Memory B cell (primary cell): ENCODE results near the gene TNIK.

Experiments
- ATAC-seq: fragments of 150-1000 bp; cut with Tn5 transposase; 2 replicates; pipeline ENCODE4 v1.10.0; 2021; ENCODE audit warnings: low read depth, mild to moderate bottlenecking, moderate library complexity
- DNase-seq, 2 donors: peaks; one replicate each; pipeline ENCODE4 v3.0.0; 2022; ENCODE audit warnings: low spot score in 2 of 2
- H3K27ac Mint-ChIP-seq: one replicate; pipeline ENCODE4 v1.8.0; 2022; ENCODE audit warnings: mild to moderate bottlenecking, moderate library complexity, mixed read lengths
- H3K27me3 Mint-ChIP-seq: one replicate; pipeline ENCODE4 v1.8.0; 2022; ENCODE audit warnings: mixed read lengths
- H3K36me3 Mint-ChIP-seq: one replicate; pipeline ENCODE4 v1.8.0; 2022; ENCODE audit warnings: mild to moderate bottlenecking, mixed read lengths
- H3K4me1 Mint-ChIP-seq: one replicate; pipeline ENCODE4 v1.8.0; 2022; ENCODE audit warnings: mixed read lengths
- H3K4me3 Mint-ChIP-seq: one replicate; pipeline ENCODE4 v1.8.0; 2022; ENCODE audit warnings: mild to moderate bottlenecking, moderate library complexity, mixed read lengths
- H3K9me3 Mint-ChIP-seq: one replicate; pipeline ENCODE4 v1.8.0; 2022; ENCODE audit warnings: mixed read lengths

TNIK gene

DNA sequence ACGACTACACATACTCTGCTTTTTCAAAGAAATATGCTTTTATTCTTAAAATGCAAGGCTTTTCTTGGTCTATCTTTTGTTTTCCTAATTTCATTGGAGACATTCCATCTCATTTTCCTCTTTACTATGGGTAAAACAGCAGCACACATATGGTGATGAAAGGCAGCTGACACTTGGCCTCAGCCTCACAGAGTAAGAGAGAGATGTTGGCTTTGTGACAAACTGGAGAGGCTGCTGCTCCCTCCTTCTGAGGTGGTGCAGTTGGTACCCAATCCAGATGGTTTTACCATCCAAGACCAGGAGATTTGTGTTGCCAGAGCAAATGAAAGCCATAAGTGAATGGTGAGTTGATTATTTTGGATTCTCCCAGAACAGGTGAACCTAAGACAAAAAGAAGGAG is 420.5 kb downstream of the TNIK start:
- Mint-ChIP-seq H3K9me3 (no peaks in the 10 kb centered on the region), H3K27ac (no peak overlapping the region), H3K27me3 (peaks cover 16% of the 10 kb centered on the region)

DNA sequence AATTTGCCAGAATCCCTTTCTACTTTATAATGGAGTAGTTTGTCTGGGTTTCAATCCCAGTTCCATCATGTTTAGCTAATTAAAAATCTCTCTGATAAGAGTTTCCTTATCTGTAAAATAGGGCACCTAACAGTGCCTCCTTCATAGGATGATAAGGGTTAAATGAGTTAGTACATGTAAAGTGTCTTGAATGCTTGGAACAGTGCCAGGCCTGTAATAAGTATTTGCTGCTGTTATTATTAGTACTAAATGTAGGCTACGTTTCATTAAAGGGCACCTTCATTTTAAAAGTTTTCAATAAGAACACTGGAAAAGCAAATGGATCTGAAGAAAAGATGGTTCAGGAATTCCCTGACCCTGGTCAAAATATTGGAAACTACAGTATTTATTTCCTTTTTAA is 421.9 kb downstream of the TNIK start:
- Mint-ChIP-seq H3K27me3 (peaks cover 11% of the 10 kb centered on the region), H3K9me3 (no peaks in the 10 kb centered on the region), H3K4me3 (no peak overlapping the region), H3K27ac (no peak overlapping the region), H3K36me3 (no peaks in the 10 kb centered on the region), H3K4me1 (no peaks in the 10 kb centered on the region)
- ATAC-seq: no peak
- DNase-seq: no peak

More for the DNA sequence above, 420.5 kb downstream of the TNIK start:
- Mint-ChIP-seq H3K36me3 (no peaks in the 10 kb centered on the region), H3K4me3 (no peak overlapping the region), H3K4me1 (no peaks in the 10 kb centered on the region)
- ATAC-seq (no peak), DNase-seq (no peak)

GRCh38 chr3:171028779-171029232 is 431.4 kb downstream of the TNIK start:
- Mint-ChIP-seq H3K4me1 (no peaks in the 10 kb centered on the region), H3K27me3 (peaks cover 3% of the 10 kb centered on the region), H3K27ac (no peak overlapping the region), H3K9me3 (no peaks in the 10 kb centered on the region), H3K36me3 (no peaks in the 10 kb centered on the region), H3K4me3 (no peak overlapping the region)
- ATAC-seq (no peak), DNase-seq (no peak)

- ATAC-seq: no peak
- no peak for DNase-seq
- Mint-ChIP-seq H3K4me1 (no peaks in the 10 kb centered on the region), H3K9me3 (no peaks in the 10 kb centered on the region), H3K27ac (no peak overlapping the region), H3K4me3 (no peak overlapping the region), H3K36me3 (no peaks in the 10 kb centered on the region), H3K27me3 (peaks cover 3% of the 10 kb centered on the region)
Observed at GRCh38 chr3:171028025-171028778, 432.0 kb downstream of the TNIK start.

DNA sequence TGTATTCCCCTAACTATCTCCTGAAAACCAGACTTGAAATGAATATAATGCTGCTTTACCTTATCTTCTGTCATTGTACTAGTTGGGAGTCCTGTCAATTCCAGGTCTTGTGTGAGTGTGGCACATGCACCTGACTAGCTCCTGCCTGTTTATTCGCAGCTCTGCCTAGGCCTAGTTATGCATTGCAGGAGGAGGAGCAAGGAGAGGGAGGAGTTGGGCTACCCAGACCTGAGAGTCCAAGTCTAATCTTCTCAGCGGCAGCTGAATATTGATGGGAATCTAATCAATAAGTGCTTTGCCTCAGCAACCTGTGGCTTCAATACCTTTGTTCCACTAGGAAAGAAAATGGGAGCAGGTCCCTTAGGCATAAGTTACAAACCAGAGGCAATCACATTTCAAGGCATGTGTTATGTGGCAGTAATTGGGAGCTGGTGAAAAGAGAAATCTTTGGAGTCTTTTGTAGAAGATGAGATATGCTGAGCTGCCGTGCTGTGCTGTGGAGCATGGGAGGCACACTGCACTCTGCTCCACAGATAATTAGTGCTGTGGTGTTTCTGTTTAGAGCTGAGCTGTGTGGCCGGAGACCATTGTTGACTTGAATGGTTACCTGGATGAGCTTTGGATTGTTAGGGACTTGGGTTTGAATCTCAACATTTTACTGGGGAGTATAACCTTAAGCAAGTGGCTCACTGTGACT is 433.5 kb downstream of the TNIK start, which contains the start of gene SLC2A2:
SLC2A2 (minus strand) TSS at position 124 of the 697 bp plus-strand sequence; CDS start at position 74, 50 bp downstream.
- Mint-ChIP-seq H3K4me3 (no peak within 1 kb of the TSS), H3K27ac (no peak within 1 kb of the TSS), H3K4me1 (no peaks in the 10 kb centered on the region), H3K9me3 (no peaks in the 10 kb centered on the region), H3K27me3 (peaks cover 6% of the 10 kb centered on the region), H3K36me3 (no peaks in the 10 kb centered on the region)
- ATAC-seq: no peak
- DNase-seq: no peak

DNA sequence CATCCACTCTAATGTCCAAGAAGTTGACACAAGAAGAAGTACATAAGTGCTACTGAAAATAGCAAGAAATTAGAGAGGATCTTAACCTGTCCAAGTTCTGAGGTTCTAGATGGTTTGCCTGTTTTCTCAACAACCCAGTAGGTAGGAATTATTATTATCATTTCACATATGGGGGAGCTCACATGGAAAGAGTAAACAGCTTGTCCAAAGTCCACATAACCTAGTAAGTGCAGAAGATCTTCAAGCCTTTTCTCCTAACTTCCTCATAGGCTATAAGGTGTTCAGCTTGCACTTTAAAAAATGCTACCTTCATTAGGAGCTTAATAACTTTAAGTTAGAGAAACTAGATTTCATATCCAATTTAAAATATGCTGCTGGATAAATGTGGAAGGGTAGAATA is 436.6 kb downstream of the TNIK start:
- Mint-ChIP-seq H3K36me3 (no peaks in the 10 kb centered on the region), H3K4me3 (no peak overlapping the region), H3K27me3 (peaks cover 6% of the 10 kb centered on the region), H3K4me1 (peaks cover 1% of the 10 kb centered on the region), H3K9me3 (no peaks in the 10 kb centered on the region), H3K27ac (no peak overlapping the region)
- DNase-seq (no peak), ATAC-seq (no peak)

DNA sequence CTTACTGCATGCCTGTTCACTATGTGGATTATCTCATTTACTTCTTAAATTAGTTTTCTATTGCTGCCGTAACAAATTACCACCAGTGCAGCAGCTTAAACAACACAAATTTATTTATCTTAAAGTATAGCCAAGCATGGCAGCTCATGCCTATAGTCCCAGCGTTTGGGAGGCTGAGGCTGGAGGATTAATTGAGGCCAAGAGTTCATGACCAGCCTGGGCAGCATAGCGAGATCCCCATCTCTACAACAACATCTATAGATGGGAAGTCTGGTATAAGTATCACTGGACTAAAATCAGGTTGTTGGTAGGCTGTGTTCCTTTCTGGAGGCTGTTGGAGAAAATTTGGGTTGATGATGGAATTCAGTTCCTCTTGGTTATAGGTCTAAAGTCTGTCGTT is 438.8 kb downstream of the TNIK start:
- Mint-ChIP-seq H3K4me1 (peaks cover 4% of the 10 kb centered on the region), H3K9me3 (no peaks in the 10 kb centered on the region), H3K36me3 (no peaks in the 10 kb centered on the region), H3K27ac (no peak overlapping the region), H3K4me3 (no peak overlapping the region), H3K27me3 (peaks cover 5% of the 10 kb centered on the region)
- ATAC-seq (no peak), DNase-seq (no peak)

DNA sequence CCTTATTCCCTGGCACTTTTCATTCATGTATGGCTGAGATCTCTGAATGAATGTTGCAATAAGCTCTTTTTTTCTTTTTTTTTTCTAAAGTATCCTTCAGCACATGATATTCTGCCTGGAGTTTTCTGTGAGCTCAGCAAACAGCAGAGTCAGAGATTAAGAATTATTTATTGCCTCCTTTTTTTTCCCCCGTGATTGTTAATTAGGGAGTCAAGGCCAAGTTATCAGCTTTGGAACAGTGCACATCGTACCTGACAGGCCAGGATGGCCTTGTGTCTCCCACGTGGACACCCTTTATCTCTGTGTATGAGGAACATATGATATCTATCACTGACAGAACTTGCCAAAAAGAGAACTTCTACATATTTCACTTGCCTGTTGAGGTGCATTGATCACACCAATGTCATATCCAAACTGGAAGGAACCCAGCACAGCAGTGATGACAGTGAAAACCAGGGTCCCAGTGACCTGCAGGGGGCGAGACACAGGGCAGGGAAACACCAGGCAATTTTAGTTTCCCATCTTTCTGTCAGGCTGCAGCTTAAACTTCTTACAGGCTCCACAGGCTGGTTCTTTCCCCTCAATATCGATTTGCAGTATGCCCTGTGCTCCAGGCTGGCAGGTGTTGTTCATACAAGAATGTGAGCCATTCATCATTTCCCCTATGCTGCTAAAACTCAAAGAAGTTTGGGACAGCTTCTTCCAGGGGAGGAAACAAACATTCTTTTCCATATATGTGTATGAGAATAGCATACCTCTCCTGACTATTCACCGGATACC is 441.9 kb downstream of the TNIK start:
- DNase-seq: no peak
- H3K4me1 Mint-ChIP-seq: peaks cover 4% of the 10 kb centered on the region
- H3K9me3 Mint-ChIP-seq: no peaks in the 10 kb centered on the region
- ATAC-seq: no peak
- no peak overlapping the region for H3K4me3 Mint-ChIP-seq
- no peaks in the 10 kb centered on the region for H3K36me3 Mint-ChIP-seq
- peaks cover 5% of the 10 kb centered on the region for H3K27me3 Mint-ChIP-seq
- H3K27ac Mint-ChIP-seq: no peak overlapping the region

GRCh38 chr3:171013822-171014748 is 446.1 kb downstream of the TNIK start:
- no peak for DNase-seq
- Mint-ChIP-seq H3K4me3 (no peak overlapping the region), H3K36me3 (no peaks in the 10 kb centered on the region), H3K9me3 (no peaks in the 10 kb centered on the region), H3K27me3 (peaks cover 4% of the 10 kb centered on the region), H3K27ac (no peak overlapping the region), H3K4me1 (peaks cover 4% of the 10 kb centered on the region)
- ATAC-seq: no peak

DNA sequence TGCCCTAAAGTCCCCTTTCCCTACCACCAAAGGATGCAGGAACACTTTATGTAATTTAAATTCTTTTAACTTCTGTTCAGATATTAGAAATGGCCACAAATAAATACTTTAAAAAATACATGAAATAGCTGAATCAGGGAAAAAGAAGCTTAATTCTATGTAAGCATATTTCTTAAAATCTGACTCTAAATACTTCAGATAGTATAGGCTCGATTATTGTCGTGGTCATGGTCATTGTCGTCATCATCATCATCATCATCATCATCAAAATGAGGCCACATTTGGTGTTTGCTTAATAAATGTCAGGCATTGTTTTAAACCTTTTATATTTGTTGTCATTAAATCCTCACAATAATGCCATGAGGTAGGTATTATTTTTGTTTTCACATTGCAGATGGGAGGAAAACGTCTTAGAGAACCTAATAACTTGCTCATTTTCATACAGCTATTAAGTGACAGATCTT is 448.3 kb downstream of the TNIK start:
- Mint-ChIP-seq H3K4me3 (no peak overlapping the region), H3K4me1 (no peaks in the 10 kb centered on the region), H3K27me3 (peaks cover 4% of the 10 kb centered on the region), H3K9me3 (no peaks in the 10 kb centered on the region), H3K36me3 (no peaks in the 10 kb centered on the region), H3K27ac (no peak overlapping the region)
- DNase-seq (no peak), ATAC-seq (no peak)
